SK-N-MC (cell line): Measurements from ENCODE around the gene MUC20.
"Not testable (repeated sequence)": the region's sequence is repeated elsewhere in the genome, so short reads cannot be mapped to it uniquely, and the experiment has no call there.

Experiments
- EZH2 ChIP-seq: fragments of 200-600 bp; sonication (generic); IDR thresholded peaks from one replicate; pipeline ENCODE4 v1.6.1; 2017; ENCODE audit warnings: antibody characterized with exemption
- POLR2AphosphoS5 ChIP-seq: IDR thresholded peaks from 2 replicates; pipeline ENCODE4 v1.6.1; 2012; ENCODE audit warnings: mild to moderate bottlenecking, low read depth, low read length, borderline replicate concordance

GRCh38 chr3:195724363-195724762, 3.6 kb downstream of the MUC20 start:
- not testable (repeated sequence) for TF ChIP-seq EZH2, POLR2AphosphoS5
